ENCODE results near the gene CATSPER4. TPM values are rescaled to one million over a fixed set of nuclear protein-coding genes. Genes with fewer than 3 reads are reported as not detected.
A peak's percentile ranks its signal among the peaks of the same experiment; 100 is the strongest.
"Not testable (repeated sequence)": the region's sequence is repeated elsewhere in the genome, so short reads cannot be mapped to it uniquely, and the experiment has no call there.

Gene CATSPER4
- total RNA-seq, 1 donor: not detected

DNA sequence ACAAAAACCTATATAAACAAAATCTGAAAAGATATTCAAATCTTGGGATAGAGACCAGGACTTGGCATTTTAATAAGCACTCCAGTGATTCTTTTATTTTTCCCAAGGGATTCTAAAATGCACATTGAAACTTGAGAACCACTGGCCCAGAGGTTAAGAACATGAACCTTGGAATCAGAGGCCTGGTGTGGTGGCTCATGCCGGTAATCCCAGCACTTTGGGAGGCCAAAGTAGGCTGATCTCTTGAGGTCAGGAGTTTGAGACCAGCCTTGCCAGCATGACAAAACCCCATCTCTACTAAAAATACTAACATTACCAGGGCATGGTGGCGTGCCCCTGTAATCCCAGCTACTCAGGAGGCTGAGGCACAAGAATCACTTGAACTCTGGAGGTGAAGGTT, 30.7 kb downstream of the CATSPER4 start:
- H4K20me1 ChIP-seq (ENCODE audit: insufficient read depth, low read length): no peaks in the 10 kb centered on the region
- no peak overlapping the region for H3K4me2 ChIP-seq (ENCODE audit: insufficient read depth, low read length)
- peaks cover 58% of the 10 kb centered on the region for H3K27me3 ChIP-seq (ENCODE audit: insufficient read depth, low read length)
- peaks cover 3% of the 10 kb centered on the region for H3K4me1 ChIP-seq (ENCODE audit: insufficient read depth, low read length)
- H3K36me3 ChIP-seq (ENCODE audit: insufficient read depth, low read length): no peaks in the 10 kb centered on the region
- no peaks in the 10 kb centered on the region for H3K79me2 ChIP-seq (ENCODE audit: insufficient read depth, low read length)
- no peak for DNase-seq (ENCODE audit: insufficient read length, low spot score, missing footprints)
- no peak overlapping the region for H2AFZ ChIP-seq (ENCODE audit: low read length)
- no peak overlapping the region for H3K4me3 ChIP-seq (ENCODE audit: insufficient read depth, low read length)
- TF ChIP-seq, protein P1, sequence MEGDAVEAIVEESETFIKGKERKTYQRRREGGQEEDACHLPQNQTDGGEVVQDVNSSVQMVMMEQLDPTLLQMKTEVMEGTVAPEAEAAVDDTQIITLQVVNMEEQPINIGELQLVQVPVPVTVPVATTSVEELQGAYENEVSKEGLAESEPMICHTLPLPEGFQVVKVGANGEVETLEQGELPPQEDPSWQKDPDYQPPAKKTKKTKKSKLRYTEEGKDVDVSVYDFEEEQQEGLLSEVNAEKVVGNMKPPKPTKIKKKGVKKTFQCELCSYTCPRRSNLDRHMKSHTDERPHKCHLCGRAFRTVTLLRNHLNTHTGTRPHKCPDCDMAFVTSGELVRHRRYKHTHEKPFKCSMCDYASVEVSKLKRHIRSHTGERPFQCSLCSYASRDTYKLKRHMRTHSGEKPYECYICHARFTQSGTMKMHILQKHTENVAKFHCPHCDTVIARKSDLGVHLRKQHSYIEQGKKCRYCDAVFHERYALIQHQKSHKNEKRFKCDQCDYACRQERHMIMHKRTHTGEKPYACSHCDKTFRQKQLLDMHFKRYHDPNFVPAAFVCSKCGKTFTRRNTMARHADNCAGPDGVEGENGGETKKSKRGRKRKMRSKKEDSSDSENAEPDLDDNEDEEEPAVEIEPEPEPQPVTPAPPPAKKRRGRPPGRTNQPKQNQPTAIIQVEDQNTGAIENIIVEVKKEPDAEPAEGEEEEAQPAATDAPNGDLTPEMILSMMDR (IDR thresholded peaks at IDR 0.05; ENCODE audit: extremely low read depth, low read depth, low read length): no peak
- no peaks in the 10 kb centered on the region for H3K9me3 ChIP-seq (ENCODE audit: low read depth, low read length)
- no peak overlapping the region for H3K27ac ChIP-seq (ENCODE audit: low read depth, low read length)

DNA sequence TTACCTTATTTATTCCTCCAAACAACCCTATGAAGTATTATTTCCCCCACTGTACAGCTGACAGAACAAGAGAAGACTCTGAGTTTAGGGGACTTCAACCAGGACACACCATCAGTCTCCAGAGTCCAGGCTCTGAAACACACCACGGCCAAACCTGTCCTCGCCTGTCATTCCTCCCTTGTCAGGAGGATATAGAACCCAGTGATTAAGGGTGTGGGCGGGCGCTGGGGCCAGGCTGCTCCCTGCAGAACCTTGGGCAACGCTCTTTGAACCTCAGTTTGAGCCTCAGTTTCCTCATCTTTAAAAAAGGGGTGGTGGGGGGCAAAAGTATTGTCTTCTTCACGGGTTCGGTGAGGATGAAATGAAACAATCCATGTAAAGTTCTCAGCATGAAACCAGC, 34.2 kb downstream of the CATSPER4 start:
- no peaks in the 10 kb centered on the region for H3K79me2 ChIP-seq (ENCODE audit: insufficient read depth, low read length)
- no peak overlapping the region for H3K4me2 ChIP-seq (ENCODE audit: insufficient read depth, low read length)
- no peak overlapping the region for H3K27ac ChIP-seq (ENCODE audit: low read depth, low read length)
- H3K9me3 ChIP-seq (ENCODE audit: low read depth, low read length): no peaks in the 10 kb centered on the region
- H3K4me3 ChIP-seq (ENCODE audit: insufficient read depth, low read length): no peak overlapping the region
- DNase-seq (ENCODE audit: insufficient read length, low spot score, missing footprints): no peak
- H3K27me3 ChIP-seq (ENCODE audit: insufficient read depth, low read length): peaks cover 61% of the 10 kb centered on the region
- peaks cover 3% of the 10 kb centered on the region for H3K4me1 ChIP-seq (ENCODE audit: insufficient read depth, low read length)
- H4K20me1 ChIP-seq (ENCODE audit: insufficient read depth, low read length): no peaks in the 10 kb centered on the region
- TF ChIP-seq, protein P1 (IDR thresholded peaks at IDR 0.05; ENCODE audit: extremely low read depth, low read depth, low read length): no peak
- H3K36me3 ChIP-seq (ENCODE audit: insufficient read depth, low read length): no peaks in the 10 kb centered on the region
- no peak overlapping the region for H2AFZ ChIP-seq (ENCODE audit: low read length)

DNA sequence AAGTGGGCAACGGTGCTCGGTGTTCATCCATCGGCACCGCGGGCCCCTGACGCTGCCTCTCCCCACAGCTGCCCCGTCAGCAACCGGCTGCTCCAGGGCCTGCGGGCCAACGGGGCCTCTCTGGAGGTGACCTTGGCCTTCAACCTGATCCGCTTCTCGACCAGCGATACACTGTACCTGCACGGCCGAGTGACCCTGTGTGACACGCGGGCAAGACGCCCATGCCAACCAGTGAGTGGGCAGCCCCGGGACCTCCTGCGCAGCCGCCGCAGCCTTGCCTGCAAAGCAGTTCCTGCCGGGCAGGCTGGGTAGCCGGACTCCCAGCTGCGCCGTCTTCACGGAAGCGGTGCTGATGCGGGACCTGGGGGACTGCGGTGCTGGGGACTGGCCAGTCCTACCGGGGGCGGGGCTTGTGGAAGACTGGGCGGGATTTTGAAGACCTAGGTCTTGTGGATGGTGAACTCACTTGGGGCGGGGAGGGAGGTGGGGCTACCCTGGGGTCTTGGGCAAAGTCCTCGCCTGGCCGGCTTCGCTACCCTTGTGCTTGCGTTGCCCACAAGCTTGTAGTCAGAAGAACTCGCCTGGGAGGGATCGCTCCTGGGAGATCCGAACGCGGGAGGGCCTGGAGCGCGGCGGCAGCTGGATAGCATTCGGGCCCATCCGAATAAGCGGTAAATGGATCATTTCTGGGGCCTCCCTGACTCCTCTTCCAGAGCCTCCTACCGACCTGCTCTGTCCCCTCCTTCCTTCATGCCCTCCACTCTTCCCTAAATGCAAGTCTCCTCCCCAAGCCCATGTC, 34.8 kb downstream of the CATSPER4 start:
- no peaks in the 10 kb centered on the region for H3K79me2 ChIP-seq (ENCODE audit: insufficient read depth, low read length)
- peak overlapping the region; percentile 81 for H2AFZ ChIP-seq (ENCODE audit: low read length)
- TF ChIP-seq, protein P1 (IDR thresholded peaks at IDR 0.05; ENCODE audit: extremely low read depth, low read depth, low read length): no peak
- no peaks in the 10 kb centered on the region for H3K36me3 ChIP-seq (ENCODE audit: insufficient read depth, low read length)
- peaks cover 61% of the 10 kb centered on the region for H3K27me3 ChIP-seq (ENCODE audit: insufficient read depth, low read length)
- H3K4me1 ChIP-seq (ENCODE audit: insufficient read depth, low read length): peaks cover 3% of the 10 kb centered on the region
- H3K27ac ChIP-seq (ENCODE audit: low read depth, low read length): no peak overlapping the region
- DNase-seq (ENCODE audit: insufficient read length, low spot score, missing footprints): peak; percentile 88
- H3K4me2 ChIP-seq (ENCODE audit: insufficient read depth, low read length): peak overlapping the region; percentile 78
- no peaks in the 10 kb centered on the region for H4K20me1 ChIP-seq (ENCODE audit: insufficient read depth, low read length)
- H3K4me3 ChIP-seq (ENCODE audit: insufficient read depth, low read length): peak overlapping the region; percentile 55
- no peaks in the 10 kb centered on the region for H3K9me3 ChIP-seq (ENCODE audit: low read depth, low read length)

DNA sequence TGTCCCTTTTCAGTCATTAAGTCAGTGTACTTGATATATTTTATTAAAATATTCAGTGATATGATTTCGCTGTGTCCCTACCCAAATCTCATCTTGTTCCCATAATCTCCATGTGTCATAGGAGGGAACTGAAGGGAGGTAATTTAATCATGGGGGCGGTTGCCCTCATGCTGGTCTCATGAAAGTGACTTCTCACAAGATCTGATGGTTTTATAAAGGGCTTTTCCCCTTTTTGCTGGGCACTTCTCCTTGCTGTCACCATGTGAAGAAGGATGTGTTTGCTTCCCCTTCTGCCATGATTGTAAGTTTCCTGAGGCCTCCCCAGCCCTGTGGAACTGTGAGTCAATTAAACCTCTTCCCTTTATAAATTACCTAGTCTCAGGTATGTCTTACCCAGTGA, 40.3 kb downstream of the CATSPER4 start:
- not testable (repeated sequence) for H3K4me3 ChIP-seq (ENCODE audit: insufficient read depth, low read length); H3K9me3 ChIP-seq (ENCODE audit: low read depth, low read length); H3K4me2 ChIP-seq (ENCODE audit: insufficient read depth, low read length); DNase-seq (ENCODE audit: insufficient read length, low spot score, missing footprints); H3K4me1 ChIP-seq (ENCODE audit: insufficient read depth, low read length); H4K20me1 ChIP-seq (ENCODE audit: insufficient read depth, low read length); H3K36me3 ChIP-seq (ENCODE audit: insufficient read depth, low read length); H3K27ac ChIP-seq (ENCODE audit: low read depth, low read length); H2AFZ ChIP-seq (ENCODE audit: low read length)
- H3K27me3 ChIP-seq (ENCODE audit: insufficient read depth, low read length): peaks cover 17% of the 10 kb centered on the region
- H3K79me2 ChIP-seq (ENCODE audit: insufficient read depth, low read length): peaks cover 11% of the 10 kb centered on the region

All from osteoblast (primary cell).